Measurements from ENCODE around the gene EMCN.

EMCN gene

GRCh38 chr4:100430451-100430850, 87.4 kb downstream of the EMCN start:
- no peak overlapping the region for H3K9ac ChIP-seq (ENCODE audit: low read length in 2 of 2)
- H3K9me3 ChIP-seq (ENCODE audit: control insufficient read depth in 2 of 2, low read length in 2 of 2): no peaks in the 10 kb centered on the region
- no peaks in the 10 kb centered on the region for H3K36me3 ChIP-seq (ENCODE audit: control insufficient read depth in 2 of 2, insufficient read depth in 2 of 2, low read length in 2 of 2)
- H3K27ac ChIP-seq (ENCODE audit: low read length): no peak overlapping the region
- no peak overlapping the region for H3K4me3 ChIP-seq (ENCODE audit: low read length in 2 of 2)
- no peaks in the 10 kb centered on the region for H3K27me3 ChIP-seq (ENCODE audit: control insufficient read depth in 1 of 2, insufficient read depth in 2 of 2, low read length in 2 of 2)
- H3K4me1 ChIP-seq (ENCODE audit: control insufficient read depth, insufficient read depth, low read length): no peaks in the 10 kb centered on the region

GRCh38 chr4:100429616-100430015, 88.2 kb downstream of the EMCN start:
- Histone ChIP-seq H3K9ac (ENCODE audit: low read length in 2 of 2) (no peak overlapping the region), H3K27me3 (ENCODE audit: control insufficient read depth in 1 of 2, insufficient read depth in 2 of 2, low read length in 2 of 2) (no peaks in the 10 kb centered on the region), H3K27ac (ENCODE audit: low read length) (no peak overlapping the region), H3K36me3 (ENCODE audit: control insufficient read depth in 2 of 2, insufficient read depth in 2 of 2, low read length in 2 of 2) (no peaks in the 10 kb centered on the region), H3K4me1 (ENCODE audit: control insufficient read depth, insufficient read depth, low read length) (no peaks in the 10 kb centered on the region), H3K4me3 (ENCODE audit: low read length in 2 of 2) (no peak overlapping the region), H3K9me3 (ENCODE audit: control insufficient read depth in 2 of 2, low read length in 2 of 2) (no peaks in the 10 kb centered on the region)

- H3K36me3 ChIP-seq (ENCODE audit: control insufficient read depth in 2 of 2, insufficient read depth in 2 of 2, low read length in 2 of 2): no peaks in the 10 kb centered on the region
- no peak overlapping the region for H3K4me3 ChIP-seq (ENCODE audit: low read length in 2 of 2)
- no peak overlapping the region for H3K27ac ChIP-seq (ENCODE audit: low read length)
- no peaks in the 10 kb centered on the region for H3K4me1 ChIP-seq (ENCODE audit: control insufficient read depth, insufficient read depth, low read length)
- no peak overlapping the region for H3K9ac ChIP-seq (ENCODE audit: low read length in 2 of 2)
- no peaks in the 10 kb centered on the region for H3K9me3 ChIP-seq (ENCODE audit: control insufficient read depth in 2 of 2, low read length in 2 of 2)
- no peaks in the 10 kb centered on the region for H3K27me3 ChIP-seq (ENCODE audit: control insufficient read depth in 1 of 2, insufficient read depth in 2 of 2, low read length in 2 of 2)
Observed at GRCh38 chr4:100428051-100428450, 89.8 kb downstream of the EMCN start.

GRCh38 chr4:100424376-100424775, 93.4 kb downstream of the EMCN start:
- Histone ChIP-seq H3K9ac (ENCODE audit: low read length in 2 of 2) (no peak overlapping the region), H3K36me3 (ENCODE audit: control insufficient read depth in 2 of 2, insufficient read depth in 2 of 2, low read length in 2 of 2) (no peaks in the 10 kb centered on the region), H3K4me3 (ENCODE audit: low read length in 2 of 2) (no peak overlapping the region), H3K4me1 (ENCODE audit: control insufficient read depth, insufficient read depth, low read length) (no peaks in the 10 kb centered on the region), H3K27me3 (ENCODE audit: control insufficient read depth in 1 of 2, insufficient read depth in 2 of 2, low read length in 2 of 2) (no peaks in the 10 kb centered on the region), H3K9me3 (ENCODE audit: control insufficient read depth in 2 of 2, low read length in 2 of 2) (no peaks in the 10 kb centered on the region), H3K27ac (ENCODE audit: low read length) (no peak overlapping the region)

- Histone ChIP-seq H3K27ac (ENCODE audit: low read length) (no peak overlapping the region), H3K4me1 (ENCODE audit: control insufficient read depth, insufficient read depth, low read length) (no peaks in the 10 kb centered on the region)
Observed at GRCh38 chr4:100422894-100423293, 94.9 kb downstream of the EMCN start.

GRCh38 chr4:100421361-100421978, 96.4 kb downstream of the EMCN start:
- Histone ChIP-seq H3K9me3 (ENCODE audit: control insufficient read depth in 2 of 2, low read length in 2 of 2) (no peaks in the 10 kb centered on the region), H3K9ac (ENCODE audit: low read length in 2 of 2) (no peak overlapping the region), H3K4me3 (ENCODE audit: low read length in 2 of 2) (no peak overlapping the region), H3K4me1 (ENCODE audit: control insufficient read depth, insufficient read depth, low read length) (no peaks in the 10 kb centered on the region), H3K27ac (ENCODE audit: low read length) (no peak overlapping the region), H3K27me3 (ENCODE audit: control insufficient read depth in 1 of 2, insufficient read depth in 2 of 2, low read length in 2 of 2) (no peaks in the 10 kb centered on the region), H3K36me3 (ENCODE audit: control insufficient read depth in 2 of 2, insufficient read depth in 2 of 2, low read length in 2 of 2) (no peaks in the 10 kb centered on the region)

More at GRCh38 chr4:100422894-100423293, 94.9 kb downstream of the EMCN start:
- Histone ChIP-seq H3K4me3 (ENCODE audit: low read length in 2 of 2) (no peak overlapping the region), H3K9me3 (ENCODE audit: control insufficient read depth in 2 of 2, low read length in 2 of 2) (no peaks in the 10 kb centered on the region), H3K27me3 (ENCODE audit: control insufficient read depth in 1 of 2, insufficient read depth in 2 of 2, low read length in 2 of 2) (no peaks in the 10 kb centered on the region), H3K9ac (ENCODE audit: low read length in 2 of 2) (no peak overlapping the region), H3K36me3 (ENCODE audit: control insufficient read depth in 2 of 2, insufficient read depth in 2 of 2, low read length in 2 of 2) (no peaks in the 10 kb centered on the region)

- Histone ChIP-seq H3K36me3 (ENCODE audit: control insufficient read depth in 2 of 2, insufficient read depth in 2 of 2, low read length in 2 of 2) (no peaks in the 10 kb centered on the region), H3K9ac (ENCODE audit: low read length in 2 of 2) (no peak overlapping the region), H3K27ac (ENCODE audit: low read length) (no peak overlapping the region), H3K27me3 (ENCODE audit: control insufficient read depth in 1 of 2, insufficient read depth in 2 of 2, low read length in 2 of 2) (no peaks in the 10 kb centered on the region), H3K9me3 (ENCODE audit: control insufficient read depth in 2 of 2, low read length in 2 of 2) (no peaks in the 10 kb centered on the region), H3K4me3 (ENCODE audit: low read length in 2 of 2) (no peak overlapping the region), H3K4me1 (ENCODE audit: control insufficient read depth, insufficient read depth, low read length) (no peaks in the 10 kb centered on the region)
Observed at GRCh38 chr4:100420571-100420970, 97.3 kb downstream of the EMCN start.

GRCh38 chr4:100417565-100417964, 100.3 kb downstream of the EMCN start:
- Histone ChIP-seq H3K4me1 (ENCODE audit: control insufficient read depth, insufficient read depth, low read length) (no peaks in the 10 kb centered on the region), H3K36me3 (ENCODE audit: control insufficient read depth in 2 of 2, insufficient read depth in 2 of 2, low read length in 2 of 2) (no peaks in the 10 kb centered on the region), H3K27ac (ENCODE audit: low read length) (no peak overlapping the region), H3K27me3 (ENCODE audit: control insufficient read depth in 1 of 2, insufficient read depth in 2 of 2, low read length in 2 of 2) (no peaks in the 10 kb centered on the region), H3K9me3 (ENCODE audit: control insufficient read depth in 2 of 2, low read length in 2 of 2) (no peaks in the 10 kb centered on the region), H3K9ac (ENCODE audit: low read length in 2 of 2) (no peak overlapping the region), H3K4me3 (ENCODE audit: low read length in 2 of 2) (no peak overlapping the region)

GRCh38 chr4:100414016-100414790, 103.6 kb downstream of the EMCN start:
- no peaks in the 10 kb centered on the region for H3K4me1 ChIP-seq (ENCODE audit: control insufficient read depth, insufficient read depth, low read length)
- no peak overlapping the region for H3K9ac ChIP-seq (ENCODE audit: low read length in 2 of 2)
- H3K9me3 ChIP-seq (ENCODE audit: control insufficient read depth in 2 of 2, low read length in 2 of 2): no peaks in the 10 kb centered on the region
- no peaks in the 10 kb centered on the region for H3K36me3 ChIP-seq (ENCODE audit: control insufficient read depth in 2 of 2, insufficient read depth in 2 of 2, low read length in 2 of 2)
- H3K27me3 ChIP-seq (ENCODE audit: control insufficient read depth in 1 of 2, insufficient read depth in 2 of 2, low read length in 2 of 2): no peaks in the 10 kb centered on the region
- H3K27ac ChIP-seq (ENCODE audit: low read length): no peak overlapping the region
- H3K4me3 ChIP-seq (ENCODE audit: low read length in 2 of 2): no peak overlapping the region

- Histone ChIP-seq H3K27me3 (ENCODE audit: control insufficient read depth in 1 of 2, insufficient read depth in 2 of 2, low read length in 2 of 2) (no peaks in the 10 kb centered on the region), H3K4me3 (ENCODE audit: low read length in 2 of 2) (no peak overlapping the region), H3K9ac (ENCODE audit: low read length in 2 of 2) (no peak overlapping the region), H3K9me3 (ENCODE audit: control insufficient read depth in 2 of 2, low read length in 2 of 2) (no peaks in the 10 kb centered on the region), H3K27ac (ENCODE audit: low read length) (no peak overlapping the region), H3K4me1 (ENCODE audit: control insufficient read depth, insufficient read depth, low read length) (no peaks in the 10 kb centered on the region), H3K36me3 (ENCODE audit: control insufficient read depth in 2 of 2, insufficient read depth in 2 of 2, low read length in 2 of 2) (no peaks in the 10 kb centered on the region)
Observed at GRCh38 chr4:100391863-100392262, 126.0 kb downstream of the EMCN start.

- H3K9ac ChIP-seq (ENCODE audit: low read length in 2 of 2): no peak overlapping the region
- H3K4me3 ChIP-seq (ENCODE audit: low read length in 2 of 2): no peak overlapping the region
- H3K27me3 ChIP-seq (ENCODE audit: control insufficient read depth in 1 of 2, insufficient read depth in 2 of 2, low read length in 2 of 2): no peaks in the 10 kb centered on the region
- no peaks in the 10 kb centered on the region for H3K36me3 ChIP-seq (ENCODE audit: control insufficient read depth in 2 of 2, insufficient read depth in 2 of 2, low read length in 2 of 2)
- H3K4me1 ChIP-seq (ENCODE audit: control insufficient read depth, insufficient read depth, low read length): no peaks in the 10 kb centered on the region
- no peaks in the 10 kb centered on the region for H3K9me3 ChIP-seq (ENCODE audit: control insufficient read depth in 2 of 2, low read length in 2 of 2)
- H3K27ac ChIP-seq (ENCODE audit: low read length): no peak overlapping the region
Observed at GRCh38 chr4:100391086-100391485, 126.7 kb downstream of the EMCN start.

Measured in stomach smooth muscle (tissue), 2 donors.